Lower leg skin (tissue), 4 donors: ENCODE results near the gene HUS1. TPM values are rescaled to one million over a fixed set of nuclear protein-coding genes. Genes with fewer than 3 reads are reported as not detected.

Experiments
- DNase-seq, 2 donors: peaks; one replicate each; pipeline ENCODE4 v3.0.0-alpha.2; 2019; ENCODE audit warnings: low spot score in 2 of 2
- H3K4me3 ChIP-seq: fragments of 200-600 bp; sonication (generic); 2 replicates; pipeline ENCODE4 v1.5.1; 2017; ENCODE audit warnings: mild to moderate bottlenecking, low read depth; ENCODE audit not compliant: poor library complexity, severe bottlenecking
- POLR2A ChIP-seq, 2 donors: fragments of 450-650 bp; IDR thresholded peaks; one replicate each; pipeline ENCODE4 v1.6.1; 2016 to 2017; ENCODE audit warnings: antibody characterized with exemption in 2 of 2, mild to moderate bottlenecking in 1 of 2, moderate library complexity in 1 of 2
- WGBS, 2 donors: methylation state at CpG; one replicate each; pipeline ENCODE4 v1.1.5; 2018; 5-methylcytosine and 5-hydroxymethylcytosine counted together
- intact Hi-C: fragments of 100-400 bp; cut with DNase I; formaldehyde crosslinking; loops from one replicate; pipeline ENCODE4 v1.15.0; 2023; ENCODE audit warnings: low total_unique reads
- total RNA-seq, 4 donors: library from RNA; depleted of rRNA; stranded (reverse); fragments of >200 nt; gene quantifications; one replicate each; pipeline ENCODE4 v1.1.0, GENCODE V29; 2016
- TF ChIP-seq, protein P1 (sequence below), 3 donors: fragments of 450-650 bp; IDR thresholded peaks; one replicate each; pipeline ENCODE4 v1.5.1; 2016; ENCODE audit warnings: antibody characterized with exemption in 3 of 3, mild to moderate bottlenecking in 3 of 3, moderate library complexity in 2 of 3

The HUS1 gene
- 10 to 100 TPM; 13.8 to 74.1 (median 29.3) TPM for total RNA-seq

DNA sequence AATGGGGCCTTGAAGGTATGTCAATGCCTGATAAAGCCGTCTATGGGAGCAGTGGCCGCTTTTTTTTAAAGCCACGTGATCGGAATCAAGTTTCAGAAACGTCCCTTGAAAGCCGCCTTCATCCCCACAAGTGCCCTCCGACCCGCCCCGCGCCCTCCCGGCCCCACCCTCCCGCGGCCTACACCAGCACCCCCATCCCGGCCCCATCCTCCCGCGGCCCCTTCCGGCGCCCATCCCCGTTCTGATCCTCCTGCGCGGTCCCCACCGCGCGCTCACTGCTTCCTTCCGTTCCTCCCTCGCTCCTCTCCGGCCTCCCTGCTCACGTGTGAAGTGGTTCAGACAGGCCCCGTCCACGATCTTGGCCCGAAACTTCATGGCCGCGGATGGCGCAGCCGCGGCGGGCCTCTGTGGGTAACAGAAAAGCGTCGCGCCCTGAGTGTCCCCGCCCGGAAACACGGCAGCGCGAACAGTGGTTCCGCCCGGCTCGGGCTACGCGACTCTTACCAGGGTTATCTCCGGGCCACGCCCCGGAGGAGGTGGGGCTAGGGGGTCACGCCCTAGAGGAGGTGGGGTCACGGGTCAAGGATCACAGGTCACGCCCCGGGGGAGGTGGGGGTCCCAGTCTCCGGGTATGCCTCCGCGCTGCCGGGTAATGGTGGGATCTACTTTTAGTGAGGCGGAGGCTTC lies at the start of gene HUS1:
HUS1 (minus strand) TSS at position 471 of the 687 bp plus-strand sequence; CDS start at position 375, 96 bp downstream.
- 1% methylated on average over 58 to 61 of the region's 62 CpGs for WGBS, 2 donors
- TF ChIP-seq, protein P1, sequence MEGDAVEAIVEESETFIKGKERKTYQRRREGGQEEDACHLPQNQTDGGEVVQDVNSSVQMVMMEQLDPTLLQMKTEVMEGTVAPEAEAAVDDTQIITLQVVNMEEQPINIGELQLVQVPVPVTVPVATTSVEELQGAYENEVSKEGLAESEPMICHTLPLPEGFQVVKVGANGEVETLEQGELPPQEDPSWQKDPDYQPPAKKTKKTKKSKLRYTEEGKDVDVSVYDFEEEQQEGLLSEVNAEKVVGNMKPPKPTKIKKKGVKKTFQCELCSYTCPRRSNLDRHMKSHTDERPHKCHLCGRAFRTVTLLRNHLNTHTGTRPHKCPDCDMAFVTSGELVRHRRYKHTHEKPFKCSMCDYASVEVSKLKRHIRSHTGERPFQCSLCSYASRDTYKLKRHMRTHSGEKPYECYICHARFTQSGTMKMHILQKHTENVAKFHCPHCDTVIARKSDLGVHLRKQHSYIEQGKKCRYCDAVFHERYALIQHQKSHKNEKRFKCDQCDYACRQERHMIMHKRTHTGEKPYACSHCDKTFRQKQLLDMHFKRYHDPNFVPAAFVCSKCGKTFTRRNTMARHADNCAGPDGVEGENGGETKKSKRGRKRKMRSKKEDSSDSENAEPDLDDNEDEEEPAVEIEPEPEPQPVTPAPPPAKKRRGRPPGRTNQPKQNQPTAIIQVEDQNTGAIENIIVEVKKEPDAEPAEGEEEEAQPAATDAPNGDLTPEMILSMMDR (IDR thresholded peaks at IDR 0.05): no peak
- peak in 1 of 2 donors; percentile 40 for TF ChIP-seq POLR2A (IDR thresholded peaks at IDR 0.05)
- DNase-seq: peak; percentile 94 to 99
- peak within 1 kb of the TSS; percentile 64 for H3K4me3 ChIP-seq
- intact Hi-C loops: no loop called here

DNA sequence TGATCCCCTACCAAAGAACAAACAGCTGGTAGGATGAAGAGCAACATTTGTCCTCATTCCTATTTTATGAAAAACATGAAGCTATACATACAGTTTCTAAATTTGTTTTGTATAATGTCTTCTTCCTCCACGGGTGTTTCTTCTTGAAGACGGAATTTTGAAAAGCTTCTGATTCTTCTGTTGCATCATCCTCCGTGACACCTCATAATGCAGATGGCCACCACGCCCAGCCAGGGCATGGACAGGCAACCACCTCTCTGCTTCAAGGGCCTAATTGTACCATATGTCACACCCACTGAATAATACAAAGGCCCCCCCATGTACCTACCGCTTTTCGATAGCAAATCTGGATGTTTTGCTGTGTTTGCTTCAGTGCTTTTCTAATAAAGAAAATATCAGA lies 49.5 kb upstream of the HUS1 start, which contains the start of gene SUN3:
SUN3 (minus strand) TSS at position 170 of the 400 bp plus-strand sequence; CDS start at position 1, 169 bp downstream.
- no peak for TF ChIP-seq POLR2A (IDR thresholded peaks at IDR 0.05)
- TF ChIP-seq, protein P1 (IDR thresholded peaks at IDR 0.05): no peak
- DNase-seq: no peak
- no peak within 1 kb of the TSS for H3K4me3 ChIP-seq
- intact Hi-C loops: no loop called here
- WGBS, 2 donors: 77 to 78% methylated on average over 6 of the region's 6 CpGs

DNA sequence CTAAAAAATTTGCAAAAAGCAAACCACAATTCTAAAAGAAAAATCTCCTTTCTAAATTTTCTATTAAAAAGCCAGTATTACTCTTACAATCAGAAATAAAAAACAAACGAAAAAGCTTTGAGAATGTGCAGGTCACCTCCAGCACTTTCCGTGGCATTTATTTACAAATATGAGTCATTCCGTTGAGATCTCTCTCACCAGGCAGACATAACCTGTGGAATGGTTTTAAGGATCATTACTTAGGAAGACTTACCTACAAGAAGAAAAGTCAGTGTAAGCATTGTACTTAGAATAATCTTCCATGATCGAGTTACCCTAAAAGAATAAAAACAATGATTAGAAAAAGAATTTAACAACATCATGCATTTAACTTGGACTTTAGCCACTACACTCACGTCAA lies 46.2 kb upstream of the HUS1 start:
- no peak overlapping the region for H3K4me3 ChIP-seq
- 78 to 82% methylated on average over 5 of the region's 5 CpGs for WGBS, 2 donors
- intact Hi-C loops: no loop called here

DNA sequence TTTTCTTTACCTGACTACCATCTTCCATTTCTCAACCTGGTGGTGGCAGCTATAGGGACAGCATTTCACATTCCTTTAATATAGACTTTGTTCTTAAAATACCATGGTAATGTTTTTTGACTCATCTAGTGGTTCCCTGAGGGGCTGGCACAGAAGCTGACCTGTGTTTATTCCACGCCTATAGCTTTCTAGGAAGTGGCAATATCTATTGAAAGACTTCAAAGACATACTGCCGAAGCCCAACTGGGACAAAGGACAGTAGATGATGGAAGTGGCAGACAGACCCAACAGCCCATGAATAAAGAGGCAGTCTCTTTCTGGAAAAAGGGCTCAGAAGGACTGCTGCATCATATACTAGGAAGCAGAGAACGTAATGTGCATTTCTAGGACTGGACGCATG lies 38.3 kb upstream of the HUS1 start:
- WGBS, 2 donors: 68 to 83% methylated on average over 4 of the region's 4 CpGs
- TF ChIP-seq, protein P1 (IDR thresholded peaks at IDR 0.05): no peak
- no peak for TF ChIP-seq POLR2A (IDR thresholded peaks at IDR 0.05)
- no peak overlapping the region for H3K4me3 ChIP-seq
- intact Hi-C loops: no loop called here
- DNase-seq: no peak

More for the DNA sequence above, 46.2 kb upstream of the HUS1 start:
- DNase-seq: no peak
- TF ChIP-seq POLR2A (IDR thresholded peaks at IDR 0.05): no peak
- TF ChIP-seq, protein P1 (IDR thresholded peaks at IDR 0.05): no peak

DNA sequence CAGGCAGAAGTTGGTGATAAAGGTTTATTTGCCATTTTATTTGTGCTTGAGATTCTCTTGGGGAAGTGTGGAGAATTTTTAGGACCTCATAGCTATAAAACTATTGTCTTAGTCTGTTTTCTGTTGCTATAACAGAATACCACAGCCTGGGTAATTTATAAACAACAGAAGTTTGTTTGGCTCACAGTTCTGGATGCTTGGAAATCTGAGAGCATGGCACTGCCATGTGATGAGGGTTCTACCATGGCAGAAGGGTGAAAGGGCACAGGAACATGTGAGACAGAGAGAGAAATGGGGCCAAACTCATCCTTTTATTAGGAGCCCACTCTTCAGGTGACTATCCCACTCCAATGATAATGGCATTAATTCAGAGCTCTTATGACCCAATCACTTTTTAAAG lies 37.2 kb upstream of the HUS1 start:
- intact Hi-C loops: no loop called here
- TF ChIP-seq, protein P1 (IDR thresholded peaks at IDR 0.05): no peak
- no peak for TF ChIP-seq POLR2A (IDR thresholded peaks at IDR 0.05)
- no peak overlapping the region for H3K4me3 ChIP-seq
- DNase-seq: no peak

DNA sequence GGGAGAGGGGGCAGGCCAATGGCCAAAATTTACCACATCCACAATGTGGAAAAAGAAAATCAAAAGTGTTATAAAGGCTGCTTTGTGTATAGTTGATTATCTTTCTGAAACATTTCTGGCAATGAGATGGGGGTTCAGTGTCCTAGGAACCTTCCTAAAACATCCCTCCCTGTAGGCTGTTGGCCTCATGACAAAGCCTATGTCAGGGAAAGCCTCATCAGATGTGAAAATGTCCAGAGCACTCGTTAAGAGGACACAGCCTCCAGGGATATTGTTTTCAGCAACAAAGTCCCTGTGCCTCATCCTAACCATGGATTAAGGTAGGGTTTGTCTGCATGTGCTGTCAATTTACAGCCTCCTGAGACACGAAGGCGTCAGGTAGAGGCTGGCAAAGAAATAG lies 32.5 kb upstream of the HUS1 start:
- no peak overlapping the region for H3K4me3 ChIP-seq
- intact Hi-C loops: no loop called here
- TF ChIP-seq, protein P1 (IDR thresholded peaks at IDR 0.05): no peak
- no peak for TF ChIP-seq POLR2A (IDR thresholded peaks at IDR 0.05)
- no peak for DNase-seq
- 59 to 69% methylated on average over 3 of the region's 3 CpGs for WGBS, 2 donors
